OCI-LY1 (cell line): Measurements from ENCODE around the gene C9.

Experiments used
- H2AFZ ChIP-seq: fragments of 200-600 bp; sonication (generic), shearing (Covaris generic); 2 replicates; pipeline ENCODE4 v1.6.0; 2014; ENCODE audit warnings: antibody characterized with exemption, mild to moderate bottlenecking, low read length
- H3F3A ChIP-seq: fragments of 200-600 bp; sonication (generic), shearing (Covaris generic); 2 replicates; pipeline ENCODE4 v1.6.0; 2014; ENCODE audit warnings: mild to moderate bottlenecking, antibody characterized with exemption, low read length, moderate library complexity; ENCODE audit not compliant: insufficient read depth
- H3K27ac ChIP-seq: fragments of 200-600 bp; sonication (generic); 2 replicates; pipeline ENCODE4 v1.5.1; 2014; ENCODE audit warnings: low read length, mixed run types, mild to moderate bottlenecking, low read depth; ENCODE audit not compliant: poor library complexity, severe bottlenecking
- H3K27me3 ChIP-seq: fragments of 200-600 bp; sonication (generic); 2 replicates; pipeline ENCODE4 v1.6.0; 2014; ENCODE audit warnings: antibody characterized with exemption, mild to moderate bottlenecking, low read length, moderate library complexity; ENCODE audit not compliant: insufficient read depth
- H3K36me3 ChIP-seq: fragments of 200-600 bp; sonication (generic); 2 replicates; pipeline ENCODE4 v1.6.1; 2014; ENCODE audit warnings: mild to moderate bottlenecking, antibody characterized with exemption, low read length, moderate library complexity, mixed read lengths; ENCODE audit not compliant: insufficient read depth
- H3K4me1 ChIP-seq: fragments of 200-600 bp; sonication (generic); 2 replicates; pipeline ENCODE4 v1.5.1; 2014; ENCODE audit warnings: mild to moderate bottlenecking, low read length, moderate library complexity; ENCODE audit not compliant: insufficient read depth, severe bottlenecking
- H3K4me2 ChIP-seq: fragments of 200-600 bp; sonication (generic), shearing (Covaris generic); 2 replicates; pipeline ENCODE4 v1.6.1; 2014; ENCODE audit warnings: low read length
- H3K4me3 ChIP-seq: fragments of 200-600 bp; sonication (generic); 2 replicates; pipeline ENCODE4 v1.5.1; 2014; ENCODE audit warnings: low read length, low read depth, mild to moderate bottlenecking, mixed read lengths; ENCODE audit not compliant: poor library complexity, severe bottlenecking
- H3K79me2 ChIP-seq: fragments of 200-600 bp; shearing (Covaris generic); 2 replicates; pipeline ENCODE4 v1.6.1; 2016; ENCODE audit warnings: mixed run types, low read length, mixed read lengths; ENCODE audit not compliant: insufficient read depth
- H3K9ac ChIP-seq: fragments of 200-600 bp; sonication (generic), shearing (Covaris generic); 2 replicates; pipeline ENCODE4 v1.6.1; 2014; ENCODE audit warnings: mild to moderate bottlenecking, low read length, mixed read lengths
- H3K9me2 ChIP-seq: fragments of 200-600 bp; sonication (generic), shearing (Covaris generic); 2 replicates; pipeline ENCODE4 v1.6.1; 2014; ENCODE audit warnings: low read depth, mild to moderate bottlenecking, low read length, mixed read lengths
- H3K9me3 ChIP-seq: fragments of 200-600 bp; shearing (Covaris generic); 2 replicates; pipeline ENCODE4 v1.6.1; 2014; ENCODE audit warnings: low read length, mixed read lengths
- H4K20me1 ChIP-seq: fragments of 200-600 bp; sonication (generic), shearing (Covaris generic); 2 replicates; pipeline ENCODE4 v1.6.0; 2016; ENCODE audit warnings: mild to moderate bottlenecking, low read length; ENCODE audit not compliant: insufficient read depth
- CTCF ChIP-seq: fragments of 200-600 bp; sonication (generic), shearing (Covaris generic); IDR thresholded peaks from 2 replicates; pipeline ENCODE4 v1.5.1; 2017; ENCODE audit warnings: mild to moderate bottlenecking, antibody characterized with exemption, low read length, moderate library complexity, mixed read lengths
- EZH2 ChIP-seq: fragments of 200-600 bp; sonication (generic), shearing (Covaris generic); IDR thresholded peaks from 2 replicates; pipeline ENCODE4 v1.8.0; 2017; ENCODE audit warnings: borderline replicate concordance, mixed run types, mild to moderate bottlenecking, antibody characterized with exemption, low read length, moderate library complexity, mixed read lengths

The C9 gene

GRCh38 chr5:39352951-39353350 lies 11.3 kb downstream of the C9 start:
- H3F3A ChIP-seq: no peaks in the 10 kb centered on the region
- no peak overlapping the region for H2AFZ ChIP-seq
- no peaks in the 10 kb centered on the region for H3K9me2 ChIP-seq
- H3K27me3 ChIP-seq: no peaks in the 10 kb centered on the region
- no peak overlapping the region for H3K4me2 ChIP-seq
- no peak overlapping the region for H3K27ac ChIP-seq
- H3K79me2 ChIP-seq: no peaks in the 10 kb centered on the region
- H3K9ac ChIP-seq: no peak overlapping the region
- peaks cover 4% of the 10 kb centered on the region for H3K4me1 ChIP-seq
- H3K9me3 ChIP-seq: 0 out of 2 replicates have a peak, but pooled peaks cover 6% of the 10 kb centered on the region
- no peaks in the 10 kb centered on the region; the same call in 1 of the 2 replicates for H3K36me3 ChIP-seq
- H3K4me3 ChIP-seq: no peak overlapping the region
- H4K20me1 ChIP-seq: no peaks in the 10 kb centered on the region
- no peak for TF ChIP-seq CTCF

GRCh38 chr5:39352170-39352569 lies 12.1 kb downstream of the C9 start:
- H3K79me2 ChIP-seq: no peaks in the 10 kb centered on the region
- H4K20me1 ChIP-seq: no peaks in the 10 kb centered on the region
- no peaks in the 10 kb centered on the region for H3F3A ChIP-seq
- no peak overlapping the region for H2AFZ ChIP-seq
- no peak overlapping the region for H3K4me2 ChIP-seq
- no peaks in the 10 kb centered on the region for H3K9me2 ChIP-seq
- H3K27me3 ChIP-seq: no peaks in the 10 kb centered on the region
- H3K9ac ChIP-seq: no peak overlapping the region
- no peak overlapping the region for H3K27ac ChIP-seq
- no peaks in the 10 kb centered on the region for H3K4me1 ChIP-seq
- 0 out of 2 replicates have a peak, but pooled peaks cover 6% of the 10 kb centered on the region for H3K9me3 ChIP-seq
- no peaks in the 10 kb centered on the region; the same call in 1 of the 2 replicates for H3K36me3 ChIP-seq
- H3K4me3 ChIP-seq: no peak overlapping the region
- TF ChIP-seq EZH2: no peak
- no peak for TF ChIP-seq CTCF

GRCh38 chr5:39349484-39349883 lies 14.8 kb downstream of the C9 start:
- no peaks in the 10 kb centered on the region; the same call in 1 of the 2 replicates for H3K36me3 ChIP-seq
- H2AFZ ChIP-seq: no peak overlapping the region
- no peaks in the 10 kb centered on the region for H3K4me1 ChIP-seq
- H3K4me2 ChIP-seq: no peak overlapping the region
- H3K9me2 ChIP-seq: no peaks in the 10 kb centered on the region
- H3K9me3 ChIP-seq: 0 out of 2 replicates have a peak, but pooled peaks cover 6% of the 10 kb centered on the region
- no peaks in the 10 kb centered on the region for H3K79me2 ChIP-seq
- no peak overlapping the region for H3K4me3 ChIP-seq
- no peaks in the 10 kb centered on the region for H4K20me1 ChIP-seq
- no peaks in the 10 kb centered on the region for H3K27me3 ChIP-seq
- no peak overlapping the region for H3K27ac ChIP-seq
- H3F3A ChIP-seq: no peaks in the 10 kb centered on the region
- TF ChIP-seq CTCF: no peak
- TF ChIP-seq EZH2: no peak
- no peak overlapping the region for H3K9ac ChIP-seq
